Measurements from ENCODE around the gene GPC6. TPM values are rescaled to one million over a fixed set of nuclear protein-coding genes. Genes with fewer than 3 reads are reported as not detected.

Gene GPC6
- total RNA-seq, 1 donor from 2014 or later = 50.3 TPM

DNA sequence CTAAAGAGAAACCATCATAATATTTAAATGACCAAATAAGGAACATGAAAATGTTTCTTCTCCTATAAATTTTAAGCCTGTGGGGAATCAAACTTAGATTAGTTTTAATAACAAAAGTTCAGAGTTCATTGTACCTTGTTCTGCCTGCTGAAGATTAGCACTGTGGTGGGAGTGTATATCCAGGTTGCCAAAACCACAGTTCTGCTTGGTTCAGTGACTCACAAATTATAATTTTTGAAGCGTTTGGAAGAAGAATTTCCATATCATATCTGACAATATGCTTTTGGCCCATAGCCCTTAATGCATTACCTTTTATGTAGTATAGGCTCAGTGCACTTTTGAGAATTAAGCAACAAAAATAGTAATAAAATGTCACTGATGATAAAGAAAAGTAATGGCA, 545.2 kb downstream of the GPC6 start:
- no peaks in the 10 kb centered on the region for H3K9me3 Mint-ChIP-seq (ENCODE audit: low read depth)
- H3K4me1 Mint-ChIP-seq (ENCODE audit: low read depth) = peaks cover 36% of the 10 kb centered on the region
- DNase-seq (ENCODE audit: low spot score, unreplicated experiment) = no peak
- H3K27ac Mint-ChIP-seq = no peak overlapping the region
- no peak overlapping the region for H3K4me3 Mint-ChIP-seq (ENCODE audit: low read depth)
- H3K36me3 Mint-ChIP-seq (ENCODE audit: insufficient read depth) = no peaks in the 10 kb centered on the region
- TF ChIP-seq, protein P1, sequence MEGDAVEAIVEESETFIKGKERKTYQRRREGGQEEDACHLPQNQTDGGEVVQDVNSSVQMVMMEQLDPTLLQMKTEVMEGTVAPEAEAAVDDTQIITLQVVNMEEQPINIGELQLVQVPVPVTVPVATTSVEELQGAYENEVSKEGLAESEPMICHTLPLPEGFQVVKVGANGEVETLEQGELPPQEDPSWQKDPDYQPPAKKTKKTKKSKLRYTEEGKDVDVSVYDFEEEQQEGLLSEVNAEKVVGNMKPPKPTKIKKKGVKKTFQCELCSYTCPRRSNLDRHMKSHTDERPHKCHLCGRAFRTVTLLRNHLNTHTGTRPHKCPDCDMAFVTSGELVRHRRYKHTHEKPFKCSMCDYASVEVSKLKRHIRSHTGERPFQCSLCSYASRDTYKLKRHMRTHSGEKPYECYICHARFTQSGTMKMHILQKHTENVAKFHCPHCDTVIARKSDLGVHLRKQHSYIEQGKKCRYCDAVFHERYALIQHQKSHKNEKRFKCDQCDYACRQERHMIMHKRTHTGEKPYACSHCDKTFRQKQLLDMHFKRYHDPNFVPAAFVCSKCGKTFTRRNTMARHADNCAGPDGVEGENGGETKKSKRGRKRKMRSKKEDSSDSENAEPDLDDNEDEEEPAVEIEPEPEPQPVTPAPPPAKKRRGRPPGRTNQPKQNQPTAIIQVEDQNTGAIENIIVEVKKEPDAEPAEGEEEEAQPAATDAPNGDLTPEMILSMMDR (IDR thresholded peaks at IDR 0.05; ENCODE audit: unreplicated experiment) = no peak
- H3K27me3 Mint-ChIP-seq = no peaks in the 10 kb centered on the region

DNA sequence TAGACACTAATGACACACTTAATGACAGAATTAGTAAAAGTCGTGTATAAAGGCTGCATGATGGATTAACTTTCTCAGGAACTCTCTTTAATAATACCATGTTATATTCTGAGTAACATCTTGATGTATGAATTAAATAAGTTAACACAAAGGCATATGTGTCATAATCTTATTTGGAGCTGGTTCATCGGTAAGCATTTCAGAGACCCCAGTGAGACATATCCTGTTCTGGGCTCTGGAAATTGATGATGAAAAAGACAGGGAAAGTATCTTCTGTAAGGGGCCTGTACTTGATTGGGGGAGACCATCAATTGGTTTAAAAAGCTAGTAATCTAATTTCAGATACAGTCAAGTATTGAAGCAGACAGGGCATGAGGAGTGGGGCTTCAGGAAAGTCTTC, 547.9 kb downstream of the GPC6 start:
- Mint-ChIP-seq H3K27me3 (no peaks in the 10 kb centered on the region), H3K4me1 (ENCODE audit: low read depth) (peaks cover 25% of the 10 kb centered on the region), H3K9me3 (ENCODE audit: low read depth) (no peaks in the 10 kb centered on the region), H3K36me3 (ENCODE audit: insufficient read depth) (no peaks in the 10 kb centered on the region), H3K4me3 (ENCODE audit: low read depth) (no peak overlapping the region), H3K27ac (no peak overlapping the region)
- TF ChIP-seq, protein P1 (IDR thresholded peaks at IDR 0.05; ENCODE audit: unreplicated experiment) = no peak
- no peak for DNase-seq (ENCODE audit: low spot score, unreplicated experiment)

DNA sequence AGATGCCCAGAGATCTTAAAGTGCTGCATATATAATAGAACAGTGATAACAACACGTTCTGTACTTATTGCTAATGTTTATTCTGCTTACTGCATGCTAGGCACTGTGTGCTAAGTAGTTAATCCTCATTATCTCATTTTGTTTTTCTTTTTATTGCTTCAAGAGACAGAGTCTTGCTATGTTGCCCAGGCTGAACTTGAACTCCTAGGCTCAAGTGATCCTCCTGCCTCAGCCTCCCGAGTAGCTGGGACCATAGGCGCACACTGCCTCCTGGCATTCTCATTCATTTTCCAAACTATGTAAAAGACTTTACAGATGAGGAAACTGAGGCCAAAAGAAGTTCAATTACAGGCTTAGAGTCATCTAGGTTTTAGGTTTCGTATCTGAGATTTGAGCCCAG, 548.4 kb downstream of the GPC6 start:
- no peak overlapping the region for H3K4me3 Mint-ChIP-seq (ENCODE audit: low read depth)
- TF ChIP-seq, protein P1 (IDR thresholded peaks at IDR 0.05; ENCODE audit: unreplicated experiment) = no peak
- H3K4me1 Mint-ChIP-seq (ENCODE audit: low read depth) = peaks cover 23% of the 10 kb centered on the region
- H3K27me3 Mint-ChIP-seq = no peaks in the 10 kb centered on the region
- no peak overlapping the region for H3K27ac Mint-ChIP-seq
- no peaks in the 10 kb centered on the region for H3K9me3 Mint-ChIP-seq (ENCODE audit: low read depth)
- H3K36me3 Mint-ChIP-seq (ENCODE audit: insufficient read depth) = no peaks in the 10 kb centered on the region
- DNase-seq (ENCODE audit: low spot score, unreplicated experiment) = no peak

DNA sequence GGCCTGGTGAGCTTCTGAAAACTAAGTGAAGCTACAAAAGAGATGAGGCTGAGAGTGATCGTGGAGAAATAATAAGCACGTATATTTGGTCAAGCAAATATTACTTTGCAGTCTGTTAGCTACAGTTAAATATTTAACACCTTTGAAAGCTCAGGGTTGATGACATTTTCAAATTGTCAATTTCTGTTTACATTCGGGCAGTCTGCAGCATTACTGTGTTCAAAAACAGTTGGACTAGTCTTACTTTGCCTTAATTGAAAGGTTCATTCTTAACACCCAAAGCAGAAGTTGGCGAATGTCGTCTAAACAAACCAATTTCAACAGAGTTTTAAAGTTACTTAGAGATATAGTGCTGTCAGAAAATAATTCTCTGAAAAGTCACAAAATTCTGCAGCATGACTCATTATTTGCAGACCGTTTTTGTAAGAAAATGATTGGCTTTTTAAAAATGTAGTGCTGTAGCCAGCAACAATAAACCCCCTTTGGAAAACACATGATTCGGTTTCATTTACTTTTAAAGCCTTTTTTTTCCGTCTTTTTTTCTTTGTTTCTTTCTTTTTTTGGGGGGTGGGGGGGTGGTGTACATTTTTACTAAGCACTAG, 549.0 kb downstream of the GPC6 start:
- H3K4me3 Mint-ChIP-seq (ENCODE audit: low read depth) = no peak overlapping the region
- peaks cover 23% of the 10 kb centered on the region for H3K4me1 Mint-ChIP-seq (ENCODE audit: low read depth)
- H3K27me3 Mint-ChIP-seq = no peaks in the 10 kb centered on the region
- no peak overlapping the region for H3K27ac Mint-ChIP-seq
- no peaks in the 10 kb centered on the region for H3K9me3 Mint-ChIP-seq (ENCODE audit: low read depth)
- no peaks in the 10 kb centered on the region for H3K36me3 Mint-ChIP-seq (ENCODE audit: insufficient read depth)
- DNase-seq (ENCODE audit: low spot score, unreplicated experiment) = no peak
- TF ChIP-seq, protein P1 (IDR thresholded peaks at IDR 0.05; ENCODE audit: unreplicated experiment) = no peak

DNA sequence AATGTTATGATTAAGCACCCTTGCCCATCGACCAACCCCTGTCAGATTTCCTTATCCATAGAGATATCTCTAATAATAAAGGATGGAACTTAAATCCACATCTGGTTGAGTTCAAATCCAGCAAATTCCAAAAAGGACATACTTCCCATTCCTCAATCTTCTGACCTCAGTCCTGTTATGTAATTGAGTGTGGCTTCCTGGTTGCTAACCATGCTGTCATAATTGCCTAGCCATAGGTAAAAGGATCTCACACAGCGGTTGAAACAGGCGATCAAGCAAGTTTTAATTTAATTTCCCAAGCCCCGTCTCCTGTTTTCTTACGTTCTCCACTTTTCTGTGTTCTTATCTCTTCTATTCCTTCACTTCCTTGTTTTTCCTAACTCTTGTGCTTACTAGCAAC, 550.3 kb downstream of the GPC6 start:
- Mint-ChIP-seq H3K4me1 (ENCODE audit: low read depth) (peaks cover 19% of the 10 kb centered on the region), H3K4me3 (ENCODE audit: low read depth) (no peak overlapping the region), H3K27me3 (no peaks in the 10 kb centered on the region), H3K9me3 (ENCODE audit: low read depth) (no peaks in the 10 kb centered on the region), H3K27ac (no peak overlapping the region), H3K36me3 (ENCODE audit: insufficient read depth) (no peaks in the 10 kb centered on the region)
- no peak for DNase-seq (ENCODE audit: low spot score, unreplicated experiment)
- TF ChIP-seq, protein P1 (IDR thresholded peaks at IDR 0.05; ENCODE audit: unreplicated experiment) = no peak

Measured in progenitor cell of endocrine pancreas (in vitro differentiated cells).